Astrocyte (in vitro differentiated cells and primary cell): ENCODE data around the gene ASCL2. TPM values are rescaled to one million over a fixed set of nuclear protein-coding genes. Genes with fewer than 3 reads are reported as not detected.

ENCODE experiments used
- DNase-seq: peaks from one replicate; pipeline ENCODE4 v3.0.0-alpha.2; 2010; ENCODE audit warnings: low read depth
- FAIRE-seq: peaks from 2 replicates; lab custom pipeline; 2011; peaks lifted over from hg19 to GRCh38; lab: Jason Lieb, UNC
- H2AFZ ChIP-seq: 2 replicates; pipeline ENCODE4 v1.6.0; 2012; ENCODE audit warnings: low read depth, low read length, inconsistent platforms
- H3K27ac ChIP-seq: 2 replicates; pipeline ENCODE4 v1.5.1; 2011; ENCODE audit warnings: low read depth, low read length, inconsistent platforms
- H3K27me3 ChIP-seq: 2 replicates; pipeline ENCODE4 v1.6.0; 2011; ENCODE audit warnings: low read length, inconsistent platforms; ENCODE audit not compliant: insufficient read depth
- H3K36me3 ChIP-seq: 2 replicates; pipeline ENCODE4 v1.5.1; 2011; ENCODE audit warnings: low read length, inconsistent platforms; ENCODE audit not compliant: insufficient read depth
- H3K4me1 ChIP-seq: 2 replicates; pipeline ENCODE4 v1.5.1; 2011; ENCODE audit warnings: low read length, inconsistent platforms; ENCODE audit not compliant: insufficient read depth
- H3K4me2 ChIP-seq: 2 replicates; pipeline ENCODE4 v1.6.0; 2012; ENCODE audit warnings: low read length, inconsistent platforms
- H3K4me3 ChIP-seq: 2 replicates; pipeline ENCODE4 v1.5.1; 2011; ENCODE audit warnings: low read depth, mild to moderate bottlenecking, low read length, inconsistent platforms; ENCODE audit not compliant: insufficient read depth
- H3K79me2 ChIP-seq: 2 replicates; pipeline ENCODE4 v1.6.0; 2012; ENCODE audit warnings: mild to moderate bottlenecking, low read length, inconsistent platforms; ENCODE audit not compliant: insufficient read depth
- H3K9ac ChIP-seq: 2 replicates; pipeline ENCODE4 v1.6.0; 2012; ENCODE audit warnings: mild to moderate bottlenecking, low read length, inconsistent platforms
- H3K9me3 ChIP-seq: 2 replicates; pipeline ENCODE4 v1.5.1; 2012; ENCODE audit warnings: low read depth, mild to moderate bottlenecking, low read length, inconsistent platforms; ENCODE audit not compliant: insufficient read depth
- H4K20me1 ChIP-seq: 2 replicates; pipeline ENCODE4 v1.6.0; 2012; ENCODE audit warnings: low read length, inconsistent platforms; ENCODE audit not compliant: insufficient read depth
- H3K27ac Mint-ChIP-seq: one replicate; pipeline ENCODE4 v1.8.0; 2021; ENCODE audit warnings: mild to moderate bottlenecking, mixed read lengths; ENCODE audit not compliant: unreplicated experiment
- H3K27me3 Mint-ChIP-seq: one replicate; pipeline ENCODE4 v1.8.0; 2021; ENCODE audit warnings: low read depth, mixed read lengths; ENCODE audit not compliant: unreplicated experiment
- H3K36me3 Mint-ChIP-seq: one replicate; pipeline ENCODE4 v1.8.0; 2021; ENCODE audit warnings: low read depth, mixed read lengths; ENCODE audit not compliant: unreplicated experiment
- H3K4me1 Mint-ChIP-seq: one replicate; pipeline ENCODE4 v1.8.0; 2021; ENCODE audit warnings: low read depth, mixed read lengths; ENCODE audit not compliant: unreplicated experiment
- H3K4me3 Mint-ChIP-seq: one replicate; pipeline ENCODE4 v1.8.0; 2021; ENCODE audit warnings: mild to moderate bottlenecking, moderate library complexity, mixed read lengths; ENCODE audit not compliant: unreplicated experiment
- H3K9me3 Mint-ChIP-seq: one replicate; pipeline ENCODE4 v1.8.0; 2021; ENCODE audit warnings: mild to moderate bottlenecking, mixed read lengths; ENCODE audit not compliant: unreplicated experiment
- EZH2 ChIP-seq: IDR thresholded peaks from 2 replicates; pipeline ENCODE4 v1.6.1; 2012; ENCODE audit warnings: mild to moderate bottlenecking, low read length, inconsistent platforms; ENCODE audit not compliant: insufficient read depth
- total RNA-seq: library from RNA; stranded (reverse); gene quantifications from 2 replicates; pipeline ENCODE4 v1.2.1, GENCODE V29; 2021
- TF ChIP-seq, protein P1 (sequence below): IDR thresholded peaks from 2 replicates; pipeline ENCODE4 v1.5.1; 2011; ENCODE audit warnings: low read depth, mild to moderate bottlenecking, inconsistent platforms, low read length, moderate library complexity; ENCODE audit not compliant: insufficient read depth

The ASCL2 gene
- total RNA-seq, 1 donor from 2014 or later, result not detected

DNA sequence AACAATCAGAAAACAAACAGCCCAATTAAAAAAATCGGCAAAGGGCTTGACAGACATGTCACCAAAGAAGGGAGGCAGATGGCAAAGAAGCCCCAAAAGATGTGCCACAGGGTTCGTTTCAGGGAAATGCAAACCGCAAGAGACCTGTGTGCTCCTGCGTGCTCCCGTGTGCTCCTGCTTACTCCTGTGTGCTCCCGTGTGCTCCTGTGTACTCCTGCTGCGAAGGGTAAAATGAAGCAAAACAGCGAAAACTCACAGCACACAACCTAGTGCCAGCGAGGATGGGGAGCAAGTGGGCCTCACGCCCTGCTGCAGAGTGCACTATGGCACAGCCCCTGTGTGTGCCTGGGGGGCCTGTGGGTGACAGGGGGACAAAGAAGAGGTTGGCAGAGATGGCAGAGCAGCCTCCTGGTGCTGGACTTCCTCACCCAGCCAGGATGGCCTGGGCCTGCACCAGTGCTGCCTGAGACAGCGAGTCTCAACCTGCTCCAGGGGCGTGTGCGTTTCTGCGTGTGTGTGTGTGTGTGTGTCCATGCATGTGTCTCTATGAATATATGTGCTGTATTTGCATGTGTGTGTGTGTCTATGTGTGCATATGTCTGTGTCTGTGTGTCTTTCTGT is 14.0 kb downstream of the ASCL2 start:
- Mint-ChIP-seq H3K4me3 (no peak overlapping the region), H3K27me3 (peaks cover 33% of the 10 kb centered on the region), H3K27ac (no peak overlapping the region), H3K4me1 (no peaks in the 10 kb centered on the region), H3K36me3 (no peaks in the 10 kb centered on the region), H3K9me3 (no peaks in the 10 kb centered on the region)
- Histone ChIP-seq H3K4me1 (no peaks in the 10 kb centered on the region), H3K9me3 (no peaks in the 10 kb centered on the region), H3K4me2 (no peak overlapping the region), H3K9ac (no peak overlapping the region), H3K79me2 (no peaks in the 10 kb centered on the region), H2AFZ (no peak overlapping the region), H3K27ac (no peak overlapping the region), H3K27me3 (peaks cover 2% of the 10 kb centered on the region), H3K4me3 (no peak overlapping the region), H4K20me1 (no peaks in the 10 kb centered on the region), H3K36me3 (no peaks in the 10 kb centered on the region)
- no peak for DNase-seq
- FAIRE-seq, result no peak
- TF ChIP-seq, protein P1, sequence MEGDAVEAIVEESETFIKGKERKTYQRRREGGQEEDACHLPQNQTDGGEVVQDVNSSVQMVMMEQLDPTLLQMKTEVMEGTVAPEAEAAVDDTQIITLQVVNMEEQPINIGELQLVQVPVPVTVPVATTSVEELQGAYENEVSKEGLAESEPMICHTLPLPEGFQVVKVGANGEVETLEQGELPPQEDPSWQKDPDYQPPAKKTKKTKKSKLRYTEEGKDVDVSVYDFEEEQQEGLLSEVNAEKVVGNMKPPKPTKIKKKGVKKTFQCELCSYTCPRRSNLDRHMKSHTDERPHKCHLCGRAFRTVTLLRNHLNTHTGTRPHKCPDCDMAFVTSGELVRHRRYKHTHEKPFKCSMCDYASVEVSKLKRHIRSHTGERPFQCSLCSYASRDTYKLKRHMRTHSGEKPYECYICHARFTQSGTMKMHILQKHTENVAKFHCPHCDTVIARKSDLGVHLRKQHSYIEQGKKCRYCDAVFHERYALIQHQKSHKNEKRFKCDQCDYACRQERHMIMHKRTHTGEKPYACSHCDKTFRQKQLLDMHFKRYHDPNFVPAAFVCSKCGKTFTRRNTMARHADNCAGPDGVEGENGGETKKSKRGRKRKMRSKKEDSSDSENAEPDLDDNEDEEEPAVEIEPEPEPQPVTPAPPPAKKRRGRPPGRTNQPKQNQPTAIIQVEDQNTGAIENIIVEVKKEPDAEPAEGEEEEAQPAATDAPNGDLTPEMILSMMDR, result no peak
- no peak for TF ChIP-seq EZH2

DNA sequence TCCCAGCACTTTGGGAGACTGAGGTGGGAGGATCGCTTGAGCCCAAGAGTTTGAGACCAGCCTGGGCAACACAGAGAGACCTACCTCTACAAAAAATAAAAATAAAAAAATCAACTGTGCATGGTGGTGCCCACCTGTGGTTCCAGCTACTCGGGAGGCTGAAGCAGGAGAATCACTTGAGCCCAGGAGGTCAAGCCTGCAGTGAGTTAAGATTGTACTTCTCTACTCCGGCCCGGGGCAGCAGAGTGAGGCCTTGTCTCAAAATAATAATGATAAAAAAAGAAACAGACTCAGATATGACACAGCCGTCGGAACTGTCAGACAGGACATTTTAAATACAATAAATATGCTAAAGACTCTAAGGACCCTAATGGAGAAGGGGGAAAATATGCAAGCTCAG is 18.4 kb downstream of the ASCL2 start:
- DNase-seq, result no peak
- no peak overlapping the region for H3K27ac ChIP-seq
- no peak overlapping the region for H3K9ac ChIP-seq
- no peak overlapping the region for H3K4me3 ChIP-seq
- no peak overlapping the region for H3K4me2 ChIP-seq
- Mint-ChIP-seq H3K9me3 (peaks cover 14% of the 10 kb centered on the region), H3K4me3 (no peak overlapping the region), H3K36me3 (no peaks in the 10 kb centered on the region), H3K27me3 (peaks cover 41% of the 10 kb centered on the region), H3K27ac (no peak overlapping the region), H3K4me1 (no peaks in the 10 kb centered on the region)
- no peaks in the 10 kb centered on the region for H3K79me2 ChIP-seq
- H3K36me3 ChIP-seq, result no peaks in the 10 kb centered on the region
- no peaks in the 10 kb centered on the region for H4K20me1 ChIP-seq
- H3K9me3 ChIP-seq, result no peaks in the 10 kb centered on the region
- no peak overlapping the region for H2AFZ ChIP-seq
- no peaks in the 10 kb centered on the region for H3K4me1 ChIP-seq
- no peak for FAIRE-seq
- peaks cover 2% of the 10 kb centered on the region for H3K27me3 ChIP-seq
- TF ChIP-seq, protein P1, result no peak
- no peak for TF ChIP-seq EZH2

DNA sequence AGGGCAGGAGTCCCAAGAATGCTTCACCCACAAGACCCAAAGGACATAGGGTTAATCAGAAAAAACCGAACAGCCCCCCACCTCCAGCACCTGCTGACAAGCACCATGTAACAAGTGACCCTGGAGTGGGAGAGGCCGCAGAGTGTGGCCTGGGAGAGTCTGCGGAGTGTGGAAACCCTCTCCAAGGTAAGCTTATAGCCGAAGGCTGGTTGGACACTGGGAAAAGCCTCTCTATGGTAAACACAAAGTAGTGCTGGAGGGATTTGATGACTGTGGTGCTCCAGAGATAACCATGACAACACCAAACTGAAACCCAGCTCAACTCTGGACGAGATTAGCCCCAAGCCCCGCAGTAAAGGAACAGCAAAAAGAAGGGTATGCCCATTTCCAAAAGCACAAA is 19.2 kb downstream of the ASCL2 start:
- no peaks in the 10 kb centered on the region for H3K36me3 Mint-ChIP-seq
- H3K4me2 ChIP-seq, result no peak overlapping the region
- no peak overlapping the region for H3K27ac ChIP-seq
- no peak for TF ChIP-seq EZH2
- TF ChIP-seq, protein P1, result no peak
- H3K9me3 ChIP-seq, result no peaks in the 10 kb centered on the region
- H3K27me3 ChIP-seq, result peaks cover 2% of the 10 kb centered on the region
- H3K79me2 ChIP-seq, result no peaks in the 10 kb centered on the region
- no peak for DNase-seq
- no peak overlapping the region for H3K4me3 ChIP-seq
- H3K9me3 Mint-ChIP-seq, result peaks cover 14% of the 10 kb centered on the region
- H3K4me1 ChIP-seq, result no peaks in the 10 kb centered on the region
- no peaks in the 10 kb centered on the region for H3K4me1 Mint-ChIP-seq
- FAIRE-seq, result no peak
- H3K27me3 Mint-ChIP-seq, result peaks cover 36% of the 10 kb centered on the region
- H3K36me3 ChIP-seq, result no peaks in the 10 kb centered on the region
- H4K20me1 ChIP-seq, result no peaks in the 10 kb centered on the region
- H3K27ac Mint-ChIP-seq, result no peak overlapping the region
- H2AFZ ChIP-seq, result no peak overlapping the region
- H3K9ac ChIP-seq, result no peak overlapping the region
- H3K4me3 Mint-ChIP-seq, result no peak overlapping the region
